GM18868 (cell line): ENCODE data around the gene SDF2.
"Not testable (repeated sequence)": the region's sequence is repeated elsewhere in the genome, so short reads cannot be mapped to it uniquely, and the experiment has no call there.

Experiments used
- ATAC-seq: cut with Tn5 transposase; IDR thresholded peaks from one replicate; pipeline ENCODE4 v1.9.1; 2021; ENCODE audit warnings: mild to moderate bottlenecking, moderate library complexity; ENCODE audit not compliant: unreplicated experiment

The SDF2 gene

GRCh38 chr17:28635506-28635905 lies 26.2 kb downstream of the SDF2 start:
- no peak for ATAC-seq

- ATAC-seq: no peak
Measured at GRCh38 chr17:28634206-28634865, 27.4 kb downstream of the SDF2 start.

GRCh38 chr17:28626818-28627217 lies 34.9 kb downstream of the SDF2 start:
- no peak for ATAC-seq

- no peak for ATAC-seq
Measured at GRCh38 chr17:28624148-28624547, 37.6 kb downstream of the SDF2 start.

- ATAC-seq: no peak
Measured at GRCh38 chr17:28623696-28624095, 38.0 kb downstream of the SDF2 start.

- ATAC-seq: no peak
Measured at GRCh38 chr17:28622186-28622585, 39.5 kb downstream of the SDF2 start.

GRCh38 chr17:28620010-28620409 lies 41.7 kb downstream of the SDF2 start:
- ATAC-seq: no peak

GRCh38 chr17:28618464-28618863 lies 43.2 kb downstream of the SDF2 start:
- no peak for ATAC-seq

- ATAC-seq: no peak
Measured at GRCh38 chr17:28616281-28616680, 45.4 kb downstream of the SDF2 start.

GRCh38 chr17:28615260-28615940 lies 46.3 kb downstream of the SDF2 start:
- ATAC-seq: no peak

GRCh38 chr17:28613931-28614381 lies 47.8 kb downstream of the SDF2 start, which contains the start of gene RSKR:
Gene RSKR (minus strand): TSS chr17:28614185. CDS start chr17:28614161, 24 bp downstream.
- no peak for ATAC-seq

- no peak for ATAC-seq
Measured at GRCh38 chr17:28612936-28613872, 48.5 kb downstream of the SDF2 start.

- no peak for ATAC-seq
Measured at GRCh38 chr17:28612531-28612930, 49.2 kb downstream of the SDF2 start.

- ATAC-seq: no peak
Measured at GRCh38 chr17:28610376-28610775, 51.3 kb downstream of the SDF2 start.

GRCh38 chr17:28604031-28604430 lies 57.7 kb downstream of the SDF2 start:
- not testable (repeated sequence) for ATAC-seq

- ATAC-seq: peak; percentile 58
Measured at GRCh38 chr17:28599311-28600184, 62.2 kb downstream of the SDF2 start.

GRCh38 chr17:28598799-28599310 lies 62.9 kb downstream of the SDF2 start, which contains the start of gene SPAG5:
Gene SPAG5 (minus strand): TSS chr17:28599025. CDS start chr17:28598946, 79 bp downstream.
- peak; percentile 79 for ATAC-seq

- ATAC-seq: no peak
Measured at GRCh38 chr17:28598389-28598788, 63.3 kb downstream of the SDF2 start.
